MCF 10A (cell line): Measurements from ENCODE around the gene AADAC. TPM values are rescaled to one million over a fixed set of nuclear protein-coding genes. Genes with fewer than 3 reads are reported as not detected.
A peak's percentile ranks its signal among the peaks of the same experiment; 100 is the strongest.

Experiments used
- BruUV-seq: library from RNA; stranded (reverse); fragments of 400-500 nt; replicated peaks from 2 replicates; lab custom pipeline; 2021; lab: Mats Ljungman, UMichigan
- CTCF ChIA-PET: fragments of 300-600 bp; sonication (Branson Sonifier 250); formaldehyde crosslinking; extraction: SDS; loops from one replicate; lab custom pipeline; 2021; ENCODE audit warnings: antibody characterized with exemption, inconsistent platforms; lab: Yijun Ruan, JAX
- POLR2A ChIA-PET: fragments of 300-600, 350-650 bp; sonication (Branson Sonifier 250); formaldehyde crosslinking; extraction: SDS; loops from one replicate; lab custom pipeline; 2020; ENCODE audit warnings: antibody characterized with exemption, inconsistent platforms; lab: Yijun Ruan, JAX
- DNase-seq: peaks from one replicate; pipeline ENCODE4 v3.0.0-alpha.2; 2018; ENCODE audit not compliant: unreplicated experiment
- H3K27ac Mint-ChIP-seq: one replicate; pipeline ENCODE4 v1.8.0; 2022; ENCODE audit warnings: mild to moderate bottlenecking, low read depth, mixed read lengths; ENCODE audit not compliant: unreplicated experiment
- H3K27me3 Mint-ChIP-seq: one replicate; pipeline ENCODE4 v1.8.0; 2022; ENCODE audit warnings: mixed read lengths; ENCODE audit not compliant: insufficient read depth, unreplicated experiment
- H3K36me3 Mint-ChIP-seq: one replicate; pipeline ENCODE4 v1.8.0; 2022; ENCODE audit warnings: mild to moderate bottlenecking, moderate library complexity, mixed read lengths; ENCODE audit not compliant: insufficient read depth, unreplicated experiment
- H3K4me1 Mint-ChIP-seq: one replicate; pipeline ENCODE4 v1.8.0; 2022; ENCODE audit warnings: mixed read lengths; ENCODE audit not compliant: insufficient read depth, unreplicated experiment
- H3K4me3 Mint-ChIP-seq: one replicate; pipeline ENCODE4 v1.8.0; 2022; ENCODE audit warnings: mild to moderate bottlenecking, moderate library complexity, mixed read lengths; ENCODE audit not compliant: unreplicated experiment
- H3K9me3 Mint-ChIP-seq: one replicate; pipeline ENCODE4 v1.8.0; 2022; ENCODE audit warnings: mixed read lengths; ENCODE audit not compliant: unreplicated experiment
- intact Hi-C: fragments of 100-400 bp; cut with micrococcal nuclease; formaldehyde crosslinking; loops from 2 replicates; pipeline ENCODE4 v1.14.1; 2022
- total RNA-seq: library from RNA; stranded (reverse); gene quantifications from 2 replicates; pipeline ENCODE4 v1.2.3, GENCODE V29; 2022
- TF ChIP-seq, protein P1 (sequence below): fragments of 200-600 bp; IDR thresholded peaks from one replicate; pipeline ENCODE4 v1.8.0; 2022; ENCODE audit warnings: antibody characterized with exemption, mild to moderate bottlenecking; ENCODE audit not compliant: unreplicated experiment

Gene AADAC
- total RNA-seq, 1 experiment from 2014 or later: not detected

GRCh38 chr3:151768393-151768930 lies 45.5 kb upstream of the AADAC start:
- H3K27me3 Mint-ChIP-seq: no peaks in the 10 kb centered on the region
- POLR2A ChIA-PET: interaction anchor here (0.7 kb wide), 1 partner anchor 92 kb away, joined by 4 read pairs; no protein-coding TSS in a partner anchor
- CTCF ChIA-PET: no interaction called here
- H3K27ac Mint-ChIP-seq: no peak overlapping the region
- no peak overlapping the region for H3K4me3 Mint-ChIP-seq
- peaks cover 6% of the 10 kb centered on the region for H3K36me3 Mint-ChIP-seq
- no TSS peak for BruUV-seq
- peaks cover 10% of the 10 kb centered on the region for H3K4me1 Mint-ChIP-seq
- no peak for DNase-seq
- intact Hi-C loops: no loop called here
- TF ChIP-seq, protein P1, sequence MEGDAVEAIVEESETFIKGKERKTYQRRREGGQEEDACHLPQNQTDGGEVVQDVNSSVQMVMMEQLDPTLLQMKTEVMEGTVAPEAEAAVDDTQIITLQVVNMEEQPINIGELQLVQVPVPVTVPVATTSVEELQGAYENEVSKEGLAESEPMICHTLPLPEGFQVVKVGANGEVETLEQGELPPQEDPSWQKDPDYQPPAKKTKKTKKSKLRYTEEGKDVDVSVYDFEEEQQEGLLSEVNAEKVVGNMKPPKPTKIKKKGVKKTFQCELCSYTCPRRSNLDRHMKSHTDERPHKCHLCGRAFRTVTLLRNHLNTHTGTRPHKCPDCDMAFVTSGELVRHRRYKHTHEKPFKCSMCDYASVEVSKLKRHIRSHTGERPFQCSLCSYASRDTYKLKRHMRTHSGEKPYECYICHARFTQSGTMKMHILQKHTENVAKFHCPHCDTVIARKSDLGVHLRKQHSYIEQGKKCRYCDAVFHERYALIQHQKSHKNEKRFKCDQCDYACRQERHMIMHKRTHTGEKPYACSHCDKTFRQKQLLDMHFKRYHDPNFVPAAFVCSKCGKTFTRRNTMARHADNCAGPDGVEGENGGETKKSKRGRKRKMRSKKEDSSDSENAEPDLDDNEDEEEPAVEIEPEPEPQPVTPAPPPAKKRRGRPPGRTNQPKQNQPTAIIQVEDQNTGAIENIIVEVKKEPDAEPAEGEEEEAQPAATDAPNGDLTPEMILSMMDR: no peak
- H3K9me3 Mint-ChIP-seq: no peaks in the 10 kb centered on the region

- H3K4me3 Mint-ChIP-seq: no peak overlapping the region
- CTCF ChIA-PET: no interaction called here
Observed at GRCh38 chr3:151769175-151769574, 44.7 kb upstream of the AADAC start.

GRCh38 chr3:151770956-151771355 lies 43.0 kb upstream of the AADAC start:
- Mint-ChIP-seq H3K4me1 (peaks cover 8% of the 10 kb centered on the region), H3K27me3 (no peaks in the 10 kb centered on the region), H3K9me3 (no peaks in the 10 kb centered on the region), H3K27ac (no peak overlapping the region), H3K36me3 (peaks cover 6% of the 10 kb centered on the region), H3K4me3 (no peak overlapping the region)
- BruUV-seq: no TSS peak
- peak; percentile 31 for DNase-seq
- TF ChIP-seq, protein P1: no peak
- ChIA-PET CTCF (no interaction called here), POLR2A (no interaction called here)
- intact Hi-C loops: no loop called here

More at GRCh38 chr3:151769175-151769574, 44.7 kb upstream of the AADAC start:
- Mint-ChIP-seq H3K27me3 (no peaks in the 10 kb centered on the region), H3K9me3 (no peaks in the 10 kb centered on the region), H3K27ac (no peak overlapping the region), H3K4me1 (peaks cover 10% of the 10 kb centered on the region), H3K36me3 (peaks cover 6% of the 10 kb centered on the region)
- TF ChIP-seq, protein P1: no peak
- POLR2A ChIA-PET: interaction anchor here (0.7 kb wide), 1 partner anchor 91 kb away, joined by 4 read pairs; no protein-coding TSS in a partner anchor
- intact Hi-C loops: no loop called here
- BruUV-seq: no TSS peak
- no peak for DNase-seq

DNA sequence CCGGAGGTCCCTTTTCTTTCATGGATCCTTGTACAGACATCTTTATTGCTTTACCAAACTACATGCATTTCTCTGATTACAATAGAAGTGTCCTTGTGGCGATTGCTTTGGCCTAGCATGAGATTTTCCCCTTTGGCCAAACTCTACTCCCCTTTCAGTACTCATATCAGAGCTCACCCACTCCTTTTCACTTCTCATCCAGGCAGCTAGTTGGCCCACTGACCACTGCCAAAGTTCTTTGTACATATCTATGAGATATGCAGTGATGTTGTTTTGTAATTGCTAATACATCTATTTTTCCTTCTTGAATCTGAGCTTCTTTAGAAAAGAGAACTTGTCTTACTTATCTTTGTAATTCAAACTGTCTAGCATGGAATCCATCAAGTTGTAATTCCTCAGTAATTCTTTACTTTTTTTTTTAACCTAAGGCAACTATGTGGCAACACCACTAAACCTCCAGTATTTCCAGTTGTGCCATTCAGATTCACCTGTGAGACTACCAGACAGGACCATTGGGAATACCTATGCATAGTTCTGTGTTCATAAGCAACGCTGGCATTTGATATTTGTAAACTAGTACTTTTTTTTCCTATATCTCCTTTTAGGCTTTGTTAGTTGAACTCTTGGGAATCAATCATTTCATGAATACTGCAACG lies 41.0 kb upstream of the AADAC start:
- Mint-ChIP-seq H3K4me1 (no peaks in the 10 kb centered on the region), H3K36me3 (peaks cover 6% of the 10 kb centered on the region), H3K27ac (no peak overlapping the region), H3K9me3 (no peaks in the 10 kb centered on the region), H3K27me3 (no peaks in the 10 kb centered on the region), H3K4me3 (no peak overlapping the region)
- intact Hi-C loops: no loop called here
- POLR2A ChIA-PET: no interaction called here
- CTCF ChIA-PET: interaction anchor here (0.6 kb wide), 1 partner anchor 30 kb away, joined by 3 read pairs; no protein-coding TSS in a partner anchor
- TF ChIP-seq, protein P1: no peak
- BruUV-seq: no TSS peak
- no peak for DNase-seq
